ENCODE measurements around the gene PHKA2. TPM values are rescaled to one million over a fixed set of nuclear protein-coding genes. Genes with fewer than 3 reads are reported as not detected.
"Not testable (repeated sequence)": the region's sequence is repeated elsewhere in the genome, so short reads cannot be mapped to it uniquely, and the experiment has no call there.

The PHKA2 gene
- total RNA-seq, 2 experiments from 2014 or later, result 19.3 to 21.3 TPM

DNA sequence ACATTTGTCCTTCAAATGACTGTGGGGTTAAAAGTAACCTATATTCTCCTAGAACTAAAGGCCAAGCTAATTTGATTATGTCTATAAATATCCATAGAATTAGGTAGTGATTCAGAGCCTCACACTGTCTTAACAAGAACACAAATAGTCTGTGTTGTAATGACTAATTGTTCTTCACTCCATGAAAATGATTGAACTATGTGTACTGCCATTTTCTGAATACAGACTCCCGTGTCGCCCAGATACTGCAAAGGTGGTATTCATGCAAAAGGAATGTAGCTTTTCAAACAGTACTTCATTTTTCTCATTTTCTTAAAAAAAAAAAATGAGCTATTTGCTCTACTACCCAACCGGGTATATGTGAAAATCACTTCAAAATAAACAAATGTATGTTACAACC is 11.3 kb upstream of the PHKA2 start:
- ChIA-PET CTCF (no interaction called here), POLR2A (no interaction called here)
- no peak for DNase-seq
- H3K27me3 Mint-ChIP-seq, result no peaks in the 10 kb centered on the region
- no peaks in the 10 kb centered on the region for H3K36me3 Mint-ChIP-seq (ENCODE audit: low read depth)
- no peak overlapping the region for H3K4me3 Mint-ChIP-seq
- H3K27ac Mint-ChIP-seq, result no peak overlapping the region
- no peaks in the 10 kb centered on the region for H3K4me1 Mint-ChIP-seq
- no peaks in the 10 kb centered on the region for H3K9me3 Mint-ChIP-seq

- POLR2A ChIA-PET, result no interaction called here
- no peaks in the 10 kb centered on the region for H3K27me3 Mint-ChIP-seq
- CTCF ChIA-PET, result no interaction called here
These were observed 10.8 kb upstream of the PHKA2 start for GRCh38 chrX:18994713-18995112.

GRCh38 chrX:18992829-18993228 is 8.9 kb upstream of the PHKA2 start:
- CTCF ChIA-PET, result no interaction called here
- Mint-ChIP-seq H3K4me1 (no peaks in the 10 kb centered on the region), H3K27me3 (no peaks in the 10 kb centered on the region), H3K4me3 (no peak overlapping the region), H3K9me3 (no peaks in the 10 kb centered on the region), H3K36me3 (ENCODE audit: low read depth) (no peaks in the 10 kb centered on the region), H3K27ac (no peak overlapping the region)
- DNase-seq, result no peak
- POLR2A ChIA-PET, result no interaction called here

More at GRCh38 chrX:18994713-18995112, 10.8 kb upstream of the PHKA2 start:
- DNase-seq, result no peak
- no peak overlapping the region for H3K4me3 Mint-ChIP-seq
- no peaks in the 10 kb centered on the region for H3K9me3 Mint-ChIP-seq
- H3K36me3 Mint-ChIP-seq (ENCODE audit: low read depth), result no peaks in the 10 kb centered on the region
- no peaks in the 10 kb centered on the region for H3K4me1 Mint-ChIP-seq
- H3K27ac Mint-ChIP-seq, result no peak overlapping the region

DNA sequence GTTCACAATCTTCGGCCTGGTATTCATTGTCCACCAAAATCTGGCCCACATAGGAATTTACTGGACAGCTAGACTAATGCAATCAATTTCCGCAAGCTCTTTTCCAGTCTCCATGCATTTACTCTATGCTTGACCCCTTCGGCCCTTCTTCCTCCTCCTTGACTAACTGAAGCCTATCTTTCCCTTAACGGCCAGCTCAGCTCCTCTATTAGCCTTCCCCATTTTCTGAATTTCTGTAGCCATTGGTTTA is 1.2 kb upstream of the PHKA2 start:
- H3K4me3 Mint-ChIP-seq, result peak overlapping the region; percentile 76
- peaks cover 24% of the 10 kb centered on the region for H3K4me1 Mint-ChIP-seq
- DNase-seq, result no peak
- H3K9me3 Mint-ChIP-seq, result no peaks in the 10 kb centered on the region
- H3K27ac Mint-ChIP-seq, result peak overlapping the region; percentile 79
- ChIA-PET CTCF (interaction anchor here (0.8 kb wide), 1 partner anchor 349 kb away, joined by 3 read pairs; no protein-coding TSS in a partner anchor), POLR2A (interaction anchor here (0.7 to 0.9 kb wide), 2 partner anchors 16 to 19 kb away, joined by 3 to 4 read pairs; no protein-coding TSS in a partner anchor)
- no peaks in the 10 kb centered on the region for H3K36me3 Mint-ChIP-seq (ENCODE audit: low read depth)
- no peaks in the 10 kb centered on the region for H3K27me3 Mint-ChIP-seq

- no peaks in the 10 kb centered on the region for H3K9me3 Mint-ChIP-seq
- no peaks in the 10 kb centered on the region for H3K27me3 Mint-ChIP-seq
- peak; percentile 85 for DNase-seq
- ChIA-PET POLR2A (interaction anchor here (0.7 to 0.9 kb wide), 2 partner anchors 16 to 18 kb away, joined by 3 to 4 read pairs; no protein-coding TSS in a partner anchor), CTCF (interaction anchor here (0.8 kb wide), 1 partner anchor 349 kb away, joined by 3 read pairs; no protein-coding TSS in a partner anchor)
- peak overlapping the region; percentile 79 for H3K27ac Mint-ChIP-seq
- no peaks in the 10 kb centered on the region for H3K36me3 Mint-ChIP-seq (ENCODE audit: low read depth)
- peaks cover 24% of the 10 kb centered on the region for H3K4me1 Mint-ChIP-seq
- H3K4me3 Mint-ChIP-seq, result peak overlapping the region; percentile 76
These were observed 669 bp upstream of the PHKA2 start for GRCh38 chrX:18984381-18985185.

- H3K9me3 Mint-ChIP-seq, result no peaks in the 10 kb centered on the region
- H3K4me1 Mint-ChIP-seq, result peaks cover 24% of the 10 kb centered on the region
- POLR2A ChIA-PET, result no interaction called here
- no peaks in the 10 kb centered on the region for H3K36me3 Mint-ChIP-seq (ENCODE audit: low read depth)
- H3K27me3 Mint-ChIP-seq, result no peaks in the 10 kb centered on the region
- CTCF ChIA-PET, result no interaction called here
- no peak overlapping the region for H3K27ac Mint-ChIP-seq
- H3K4me3 Mint-ChIP-seq, result no peak overlapping the region
- no peak for DNase-seq
These were observed 2.6 kb downstream of the PHKA2 start for GRCh38 chrX:18981124-18981807.

DNA sequence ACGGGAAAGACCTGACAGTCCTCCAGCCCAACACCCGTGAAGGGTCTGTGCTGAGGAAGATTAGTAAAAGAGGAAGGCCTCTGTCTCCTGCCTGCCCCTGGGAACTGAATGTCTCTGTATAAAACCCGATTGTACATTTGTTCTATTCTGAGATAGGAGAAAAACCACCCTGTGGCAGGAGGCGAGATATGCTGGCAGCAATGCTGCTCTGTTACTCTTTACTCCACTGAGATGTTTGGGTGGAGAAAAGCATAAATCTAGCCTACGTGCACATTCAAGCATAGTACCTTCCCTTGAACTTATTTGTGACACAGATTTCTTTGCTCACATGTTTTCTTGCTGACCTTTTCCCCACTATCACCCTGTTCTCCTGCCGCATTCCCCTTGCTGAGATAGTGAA is 3.7 kb downstream of the PHKA2 start:
- POLR2A ChIA-PET; H3K27me3 Mint-ChIP-seq; CTCF ChIA-PET; DNase-seq; H3K9me3 Mint-ChIP-seq; H3K36me3 Mint-ChIP-seq (ENCODE audit: low read depth); H3K4me3 Mint-ChIP-seq; H3K27ac Mint-ChIP-seq: not testable (repeated sequence)
- peaks cover 18% of the 10 kb centered on the region for H3K4me1 Mint-ChIP-seq

DNA sequence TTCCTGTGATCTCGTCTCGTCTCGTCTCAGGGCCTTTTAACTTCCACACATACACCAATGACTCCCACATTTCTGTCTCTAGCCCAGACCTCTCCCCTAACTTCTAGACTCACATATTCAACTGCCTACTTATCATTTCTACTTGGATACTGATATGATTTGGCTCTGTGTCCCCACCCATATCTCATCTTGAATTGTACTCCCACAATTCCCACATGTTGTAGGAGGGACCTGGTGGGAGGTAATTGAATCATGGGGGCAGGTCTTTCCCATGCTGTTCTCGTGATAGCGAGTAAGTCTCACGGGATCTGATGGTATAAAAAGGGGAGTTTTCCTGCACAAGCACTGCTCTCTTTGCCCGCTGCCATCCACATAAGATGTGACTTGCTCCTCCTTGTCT is 8.9 kb downstream of the PHKA2 start:
- no peaks in the 10 kb centered on the region for H3K9me3 Mint-ChIP-seq
- no peak overlapping the region for H3K4me3 Mint-ChIP-seq
- no peaks in the 10 kb centered on the region for H3K4me1 Mint-ChIP-seq
- no peaks in the 10 kb centered on the region for H3K27me3 Mint-ChIP-seq
- no peak overlapping the region for H3K27ac Mint-ChIP-seq
- no peak for DNase-seq
- ChIA-PET CTCF (no interaction called here), POLR2A (no interaction called here)
- no peaks in the 10 kb centered on the region for H3K36me3 Mint-ChIP-seq (ENCODE audit: low read depth)

DNA sequence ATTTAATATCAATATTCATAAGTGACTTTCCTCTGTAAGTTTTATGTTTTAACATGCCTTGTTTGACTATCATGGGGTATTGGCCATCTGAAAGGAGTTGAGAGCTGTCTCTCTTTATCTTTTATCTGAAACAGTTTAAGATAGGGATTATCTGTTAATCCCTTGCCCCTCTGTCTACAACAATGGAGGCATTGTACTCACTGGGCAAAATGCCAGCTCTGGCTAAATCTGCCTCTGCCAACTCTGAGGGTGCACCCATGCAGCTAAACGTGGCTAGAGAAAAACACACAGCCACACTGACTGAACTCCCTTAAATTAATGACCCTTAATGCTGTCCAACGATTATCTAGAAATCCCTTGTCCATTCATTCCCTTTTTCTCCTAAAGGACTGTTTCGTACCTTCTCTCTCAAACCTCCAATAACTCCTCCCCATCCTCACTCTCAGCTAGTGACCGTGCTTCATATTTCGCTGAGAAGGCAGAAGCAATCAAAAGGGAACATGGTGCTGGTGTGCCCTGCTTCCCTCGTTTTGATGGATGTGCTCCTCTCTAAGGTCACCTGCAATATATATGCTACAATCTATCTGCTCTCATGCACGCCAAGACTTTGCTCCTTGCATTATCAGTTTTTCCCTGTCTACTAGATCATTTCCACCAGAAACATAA is 10.3 kb downstream of the PHKA2 start:
- Mint-ChIP-seq H3K4me1 (no peaks in the 10 kb centered on the region), H3K4me3 (no peak overlapping the region), H3K9me3 (no peaks in the 10 kb centered on the region), H3K36me3 (ENCODE audit: low read depth) (no peaks in the 10 kb centered on the region), H3K27ac (no peak overlapping the region), H3K27me3 (no peaks in the 10 kb centered on the region)
- CTCF ChIA-PET, result no interaction called here
- no peak for DNase-seq
- POLR2A ChIA-PET, result no interaction called here

DNA sequence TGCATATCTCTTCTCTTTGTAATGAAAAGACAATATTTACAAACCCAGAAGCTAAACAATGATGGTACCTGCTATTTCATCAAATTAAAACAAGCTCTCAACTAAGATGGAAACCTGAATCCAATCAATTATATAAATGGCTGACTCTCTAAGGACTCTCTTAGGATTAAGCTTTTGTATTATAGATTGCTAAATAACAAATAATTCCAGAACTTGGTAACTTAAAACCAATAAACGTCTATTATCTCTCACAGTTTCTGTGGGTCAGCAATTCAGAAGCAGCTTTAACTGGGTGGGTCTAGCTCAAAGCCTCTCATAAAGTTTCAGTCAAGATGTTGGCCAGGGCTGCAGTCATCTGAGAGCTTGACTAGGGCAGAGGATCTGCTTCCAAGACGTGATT is 12.4 kb downstream of the PHKA2 start:
- CTCF ChIA-PET, result no interaction called here
- H3K27ac Mint-ChIP-seq, result no peak overlapping the region
- H3K9me3 Mint-ChIP-seq, result no peaks in the 10 kb centered on the region
- no peak for DNase-seq
- H3K36me3 Mint-ChIP-seq (ENCODE audit: low read depth), result no peaks in the 10 kb centered on the region
- no peak overlapping the region for H3K4me3 Mint-ChIP-seq
- no peaks in the 10 kb centered on the region for H3K27me3 Mint-ChIP-seq
- POLR2A ChIA-PET, result no interaction called here
- H3K4me1 Mint-ChIP-seq, result no peaks in the 10 kb centered on the region

DNA sequence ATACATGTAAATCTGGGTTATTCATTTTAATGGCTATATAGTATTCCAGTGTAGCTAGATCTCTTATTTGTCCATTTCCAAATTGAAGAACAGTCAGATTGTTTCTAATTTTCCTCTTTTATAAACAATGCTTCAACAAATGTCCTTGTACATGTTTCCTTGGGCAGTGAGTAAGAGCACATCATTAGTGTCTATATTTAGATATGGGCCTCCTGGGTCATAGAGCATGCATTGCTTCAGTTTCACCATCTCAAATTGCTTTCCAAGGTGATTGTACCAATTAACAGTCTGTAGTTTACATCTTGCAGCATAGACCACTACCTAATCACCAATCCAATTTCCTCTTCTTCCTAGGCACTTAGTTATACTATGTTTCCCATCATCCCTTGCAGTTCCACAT is 13.4 kb downstream of the PHKA2 start:
- H3K27ac Mint-ChIP-seq, result no peak overlapping the region
- H3K9me3 Mint-ChIP-seq, result no peaks in the 10 kb centered on the region
- H3K36me3 Mint-ChIP-seq (ENCODE audit: low read depth), result no peaks in the 10 kb centered on the region
- DNase-seq, result no peak
- no peaks in the 10 kb centered on the region for H3K4me1 Mint-ChIP-seq
- ChIA-PET CTCF (no interaction called here), POLR2A (no interaction called here)
- H3K4me3 Mint-ChIP-seq, result no peak overlapping the region
- H3K27me3 Mint-ChIP-seq, result no peaks in the 10 kb centered on the region

GRCh38 chrX:18966624-18967023 is 17.3 kb downstream of the PHKA2 start:
- no peaks in the 10 kb centered on the region for H3K27me3 Mint-ChIP-seq
- no peak for DNase-seq
- no peak overlapping the region for H3K27ac Mint-ChIP-seq
- CTCF ChIA-PET, result no interaction called here
- peaks cover 13% of the 10 kb centered on the region for H3K4me1 Mint-ChIP-seq
- no peaks in the 10 kb centered on the region for H3K36me3 Mint-ChIP-seq (ENCODE audit: low read depth)
- no peak overlapping the region for H3K4me3 Mint-ChIP-seq
- no peaks in the 10 kb centered on the region for H3K9me3 Mint-ChIP-seq
- POLR2A ChIA-PET, result interaction anchor here (1.2 kb wide), 1 partner anchor 19 kb away, joined by 3 read pairs; no protein-coding TSS in a partner anchor

DNA sequence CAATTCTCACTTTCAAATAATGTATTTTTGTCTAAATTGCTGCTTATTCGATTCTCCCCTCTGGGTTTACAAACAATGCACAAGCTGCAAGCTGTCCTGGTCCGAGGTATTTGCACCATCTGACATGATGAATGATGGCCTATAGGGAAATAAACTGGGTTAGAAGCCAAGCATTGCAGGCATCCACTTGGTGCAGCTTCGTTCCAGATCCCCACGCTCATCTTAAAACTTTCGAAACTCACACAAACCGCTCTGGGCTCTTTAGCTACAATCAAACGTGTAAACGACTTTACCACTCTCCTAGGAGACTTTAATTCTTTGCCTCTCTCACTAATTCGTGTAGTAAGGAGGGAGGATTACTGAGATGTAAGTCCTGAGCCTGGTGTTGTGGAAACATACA is 19.0 kb downstream of the PHKA2 start:
- Mint-ChIP-seq H3K27me3 (no peaks in the 10 kb centered on the region), H3K36me3 (ENCODE audit: low read depth) (no peaks in the 10 kb centered on the region), H3K27ac (no peak overlapping the region), H3K4me1 (peaks cover 18% of the 10 kb centered on the region), H3K4me3 (no peak overlapping the region), H3K9me3 (no peaks in the 10 kb centered on the region)
- ChIA-PET CTCF (interaction anchor here (1.5 kb wide), 1 partner anchor 43 kb away, joined by 3 read pairs; no protein-coding TSS in a partner anchor), POLR2A (no interaction called here)
- DNase-seq, result no peak
